RPMI8226 (cell line): ENCODE data around the gene SNAPC2.
"Not testable (repeated sequence)": the region's sequence is repeated elsewhere in the genome, so short reads cannot be mapped to it uniquely, and the experiment has no call there.

Experiments used
- DNase-seq: peaks from one replicate; pipeline ENCODE4 v3.0.0-alpha.2; 2015

Gene SNAPC2

DNA sequence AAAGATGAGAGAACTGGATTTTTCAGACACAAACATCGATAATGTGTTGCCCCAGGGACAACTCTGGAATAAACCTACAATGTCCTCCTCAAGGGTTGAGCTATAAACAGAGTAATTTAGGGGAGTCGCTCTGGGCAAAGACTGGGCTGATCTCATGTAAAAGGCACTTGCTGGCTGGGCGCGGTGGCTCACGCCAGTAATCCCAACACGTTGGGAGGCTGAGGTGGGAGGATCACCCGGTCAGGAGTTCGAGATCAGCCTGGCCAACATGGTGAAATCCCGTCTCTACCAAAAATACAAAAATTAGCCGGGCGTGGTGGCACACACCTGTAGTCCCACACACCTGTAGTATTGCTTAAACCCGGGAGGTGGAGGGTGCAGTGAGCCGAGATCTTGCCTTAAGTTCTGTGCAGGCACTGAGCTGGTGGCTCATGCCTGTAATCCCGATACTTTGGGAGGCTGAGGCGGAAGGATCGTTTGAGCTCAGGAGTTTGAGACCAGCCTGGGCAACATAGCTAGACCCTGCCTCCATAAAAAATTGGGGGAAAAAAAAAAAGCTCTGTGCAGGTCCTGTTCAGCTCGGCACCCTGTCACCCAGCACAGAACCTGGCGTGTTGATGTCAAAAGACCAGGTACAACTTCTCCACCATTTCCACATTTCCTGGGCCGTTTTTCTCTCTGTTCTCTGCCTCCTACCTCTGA, 21.9 kb downstream of the SNAPC2 start:
- no peak for DNase-seq

GRCh38 chr19:7942981-7943443, 22.9 kb downstream of the SNAPC2 start:
- DNase-seq = no peak

DNA sequence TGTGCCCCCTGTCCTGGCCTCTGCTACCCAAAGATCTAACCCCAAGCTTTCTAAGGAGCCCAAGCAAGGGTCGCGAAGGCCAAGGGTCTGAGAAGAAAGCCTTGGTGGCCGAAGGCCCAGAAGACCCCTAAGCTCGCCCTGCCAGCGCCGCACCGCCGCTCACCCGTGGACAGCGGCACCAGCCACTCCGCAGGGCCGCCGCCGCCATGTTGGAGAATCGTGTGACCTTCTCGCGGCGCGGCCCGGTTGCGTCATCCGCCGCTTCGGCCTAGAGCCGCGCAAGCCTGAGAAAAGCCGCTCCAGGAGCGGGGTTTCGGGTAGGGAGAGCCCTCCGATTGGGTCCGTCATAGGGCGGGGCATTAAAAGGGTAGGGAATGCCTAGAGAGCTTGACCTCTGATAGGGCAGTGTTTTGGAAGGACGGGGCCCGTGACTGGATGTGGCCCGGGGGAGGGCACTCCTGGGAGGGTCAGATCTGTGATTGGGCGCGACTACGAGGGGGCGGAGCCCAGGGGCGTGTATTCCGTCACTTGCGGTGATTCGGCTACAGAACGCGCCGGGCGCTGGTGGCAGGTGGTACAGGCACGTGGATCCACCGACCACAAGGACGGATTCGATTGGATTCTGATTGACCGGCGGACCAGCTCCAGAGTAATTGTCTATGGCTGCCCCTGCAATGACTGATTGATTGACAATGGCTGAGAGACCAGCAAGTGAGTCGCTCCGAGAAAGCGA, 23.5 kb downstream of the SNAPC2 start, which contains the start of gene TIMM44:
TIMM44 (minus strand) TSS at position 223 of the 733 bp plus-strand sequence; CDS start at position 208, 15 bp downstream.
- peak; percentile 99 for DNase-seq

GRCh38 chr19:7944177-7944761, 24.1 kb downstream of the SNAPC2 start:
- DNase-seq = peak; percentile 92

DNA sequence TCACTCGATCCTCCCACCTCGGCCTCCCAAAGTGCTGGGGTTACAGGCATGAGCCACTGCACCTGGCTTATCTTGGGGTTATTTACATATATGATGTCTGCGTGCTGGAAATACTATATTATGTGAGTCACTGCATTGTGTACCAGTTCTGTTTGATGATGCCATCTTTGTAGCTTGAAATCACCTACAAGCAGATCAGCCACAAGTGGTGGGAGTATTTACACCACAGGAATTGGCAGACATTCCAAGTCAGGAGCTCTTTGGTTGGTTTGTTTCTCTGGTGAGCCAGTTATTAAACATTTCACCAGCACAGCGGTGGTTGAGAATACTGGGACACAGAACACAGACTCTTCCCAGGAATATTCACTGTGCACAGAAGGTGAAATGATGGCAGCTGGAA, 27.8 kb downstream of the SNAPC2 start:
- no peak for DNase-seq

DNA sequence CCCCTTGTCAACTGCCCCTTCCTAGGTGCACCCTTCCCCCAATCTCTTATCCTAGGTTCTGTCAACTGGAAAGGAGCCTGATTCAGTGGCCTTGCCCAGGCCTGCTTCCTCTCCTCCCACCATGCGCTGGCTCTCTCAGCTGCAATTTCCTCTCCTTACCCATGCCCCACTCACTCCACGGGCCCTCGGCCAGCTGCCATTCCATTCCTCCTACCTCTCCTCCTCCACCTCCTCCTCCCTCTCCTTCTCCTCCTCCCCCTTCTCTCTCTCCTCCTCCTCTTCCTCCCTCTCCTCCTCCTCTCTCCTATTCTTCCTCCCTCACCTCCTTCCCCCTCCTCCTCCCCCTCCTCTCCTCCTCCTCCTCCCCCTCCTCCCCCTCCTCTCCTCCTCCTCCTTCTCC, 32.9 kb downstream of the SNAPC2 start:
- DNase-seq = no peak

DNA sequence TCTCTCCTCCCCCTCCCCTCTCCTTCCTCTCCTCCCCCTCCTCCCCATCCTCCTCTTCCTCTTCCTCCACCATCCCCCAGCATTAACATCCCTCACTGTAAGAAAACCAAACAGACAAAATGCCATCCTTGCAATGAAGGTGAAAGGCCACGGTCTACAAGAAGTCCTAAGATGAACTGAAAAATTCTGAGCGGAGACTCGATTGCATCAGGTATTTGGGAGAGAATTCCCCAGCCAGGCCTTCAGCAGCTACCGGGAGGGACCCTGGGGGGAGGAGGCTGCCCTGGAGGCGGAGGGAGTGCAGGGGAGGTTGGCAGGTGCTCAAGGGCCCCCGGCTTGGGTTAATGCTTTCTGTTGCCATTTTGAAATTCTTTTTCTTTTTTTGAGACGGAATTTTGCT, 33.4 kb downstream of the SNAPC2 start:
- no peak for DNase-seq

DNA sequence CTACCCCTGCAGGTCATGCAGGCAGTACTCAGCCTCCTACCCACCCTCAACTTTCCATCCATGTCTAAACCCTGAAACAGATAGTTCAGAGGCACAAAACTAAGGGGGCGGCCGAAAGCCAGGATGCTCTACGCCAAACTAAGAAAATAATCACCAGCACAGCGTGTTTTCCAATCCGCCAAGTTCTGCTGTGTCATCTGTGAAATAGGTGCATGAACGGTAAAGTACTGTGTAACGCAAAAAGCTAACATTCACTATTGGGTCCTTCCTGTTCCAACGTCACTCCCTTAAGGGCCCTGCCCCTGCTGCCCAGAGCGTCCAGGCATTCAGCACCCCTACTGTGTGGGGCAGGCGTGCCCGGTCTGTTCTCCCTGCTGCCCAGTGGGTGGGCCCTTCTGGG, 35.6 kb downstream of the SNAPC2 start:
- no peak for DNase-seq

DNA sequence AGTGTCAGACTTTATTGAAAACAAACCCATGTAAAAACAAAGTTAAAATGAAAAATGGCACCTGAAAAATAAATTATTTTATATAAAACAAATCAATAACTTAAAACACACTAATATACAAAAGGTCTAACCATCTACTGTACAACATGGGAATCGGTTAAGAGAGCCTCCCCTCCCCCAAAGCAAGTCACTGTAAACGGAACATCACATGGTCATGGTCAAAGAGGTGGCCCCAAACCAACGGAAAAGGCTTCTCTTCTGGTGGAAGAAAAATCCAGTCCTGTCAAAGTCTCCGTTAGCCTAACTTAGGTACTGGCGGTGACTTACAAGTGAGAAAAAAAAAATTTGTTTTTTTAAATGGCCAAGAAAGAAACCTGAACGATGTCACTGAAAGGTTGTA, 39.1 kb downstream of the SNAPC2 start:
- no peak for DNase-seq

DNA sequence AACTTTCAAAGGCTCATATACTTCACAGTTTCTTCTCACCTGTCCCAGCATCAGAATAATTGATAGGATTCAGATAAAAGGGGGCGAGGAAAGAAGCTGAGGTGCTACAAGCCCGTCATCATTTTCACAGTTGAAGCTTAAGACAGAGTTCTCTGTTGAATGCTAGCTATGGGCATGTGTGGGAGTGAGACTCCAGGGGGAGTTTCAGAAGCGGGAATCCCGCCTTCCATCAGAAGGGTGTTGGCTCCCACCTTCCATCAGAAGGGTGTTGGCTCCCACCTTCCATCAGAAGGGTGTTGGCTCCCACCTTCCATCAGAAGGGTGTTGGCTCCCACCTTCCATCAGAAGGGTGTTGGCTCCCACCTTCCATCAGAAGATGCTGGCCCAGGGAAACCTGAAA, 40.9 kb downstream of the SNAPC2 start:
- not testable (repeated sequence) for DNase-seq

GRCh38 chr19:7961920-7962626, 41.9 kb downstream of the SNAPC2 start:
- no peak for DNase-seq

GRCh38 chr19:7962644-7963268, 42.6 kb downstream of the SNAPC2 start:
- no peak for DNase-seq

- DNase-seq = no peak
Observed at GRCh38 chr19:7963566-7963965, 43.4 kb downstream of the SNAPC2 start.

DNA sequence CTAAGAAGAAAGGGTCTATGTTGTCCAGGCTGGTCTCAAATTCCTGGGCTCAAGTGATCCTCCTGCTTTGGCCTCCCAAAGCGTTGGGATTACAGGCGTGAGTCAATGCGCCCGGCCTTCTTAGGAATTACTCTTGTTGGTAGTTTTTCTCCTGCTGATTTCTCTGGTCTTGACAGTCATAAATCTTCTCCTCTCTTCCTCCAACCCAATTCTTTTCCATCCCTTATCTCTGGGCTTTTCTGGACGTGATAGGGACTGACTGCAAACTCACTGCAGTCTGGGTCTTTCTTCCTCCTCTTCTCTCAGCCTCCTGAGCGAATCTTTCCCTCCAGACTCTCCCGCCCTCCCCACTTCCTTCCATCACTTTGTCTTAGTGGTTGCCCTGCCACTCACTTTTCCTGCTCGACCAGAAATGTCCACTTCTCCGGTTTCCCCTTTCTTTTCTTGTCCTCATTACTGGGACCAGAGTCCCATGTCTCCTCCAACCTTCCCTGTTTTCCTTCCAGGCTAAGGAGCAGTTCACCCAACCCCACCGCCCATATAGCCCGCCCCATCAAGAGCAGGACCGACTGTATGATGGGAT, 45.2 kb downstream of the SNAPC2 start:
- no peak for DNase-seq

DNA sequence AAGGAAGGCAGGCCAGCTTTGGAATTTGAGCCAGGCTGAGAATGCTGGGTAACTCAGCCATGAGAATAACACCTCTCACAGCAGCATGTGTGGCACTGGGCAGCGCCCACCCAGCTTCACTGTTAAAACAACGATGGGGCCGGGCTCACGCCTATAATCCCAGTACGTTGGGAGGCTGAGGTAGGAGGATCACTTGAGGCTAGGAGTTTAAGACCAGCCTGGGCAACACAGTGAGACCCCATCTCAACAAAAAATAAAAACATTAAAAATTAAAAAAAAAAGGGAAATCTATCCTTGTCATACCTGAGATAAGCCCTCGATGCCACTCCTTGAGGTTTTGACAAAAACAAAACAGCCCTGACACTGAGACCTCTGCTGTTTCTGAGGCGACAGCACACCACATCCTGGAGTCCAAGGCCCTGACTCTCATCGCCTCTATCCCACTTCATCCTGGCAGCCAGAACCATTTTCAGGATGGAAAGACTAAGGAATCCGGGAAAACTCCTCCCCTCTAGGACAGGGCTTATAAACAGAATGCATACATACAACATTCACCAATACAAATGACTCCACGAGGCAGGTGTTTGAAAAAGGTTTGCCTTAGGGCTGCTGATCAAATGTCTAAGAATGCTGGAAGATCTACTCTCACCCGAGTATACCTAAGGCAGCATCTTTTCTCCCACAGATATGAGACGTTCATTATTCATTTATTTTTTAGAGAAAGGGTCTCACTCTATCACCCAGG, 46.0 kb downstream of the SNAPC2 start:
- no peak for DNase-seq

DNA sequence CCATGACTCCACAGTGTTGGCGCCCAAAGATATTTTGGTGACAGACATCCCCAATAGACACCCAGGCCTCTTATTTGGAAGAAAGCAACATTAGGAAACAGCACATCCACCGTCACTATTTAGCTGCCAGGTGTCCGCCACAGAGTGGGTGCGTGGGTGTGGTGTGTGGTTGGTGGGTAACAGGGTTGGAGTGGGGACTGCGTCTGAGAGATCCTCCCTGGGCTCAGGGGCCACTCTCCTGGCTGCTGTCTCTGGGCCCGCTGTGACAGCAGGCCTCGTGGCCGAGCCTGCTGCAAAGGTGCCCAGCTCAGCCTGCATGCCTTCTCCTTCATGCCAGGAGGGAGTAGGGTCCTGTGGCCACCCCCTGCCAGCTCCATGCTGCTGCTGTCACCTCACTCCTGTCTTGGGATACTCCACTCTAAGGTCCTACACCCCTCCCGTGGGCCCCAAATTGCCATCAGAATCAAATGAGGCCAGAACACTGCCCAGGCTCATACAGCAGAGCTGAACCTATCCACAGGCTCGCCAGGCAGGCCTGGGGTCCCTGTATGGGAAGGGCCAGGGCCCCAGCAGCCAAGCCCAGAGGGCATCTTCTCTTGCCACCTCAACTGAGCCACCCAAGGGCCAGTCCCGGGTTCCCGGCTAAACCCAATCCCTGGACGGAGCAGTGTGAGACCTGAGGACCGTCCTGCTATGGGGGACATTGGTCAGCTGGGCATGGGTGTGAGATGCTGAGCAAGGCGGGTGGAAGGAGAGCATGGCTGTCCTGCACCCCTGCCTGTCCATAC, 48.1 kb downstream of the SNAPC2 start:
- DNase-seq = no peak

GRCh38 chr19:7968796-7969554, 48.8 kb downstream of the SNAPC2 start:
- DNase-seq = no peak

- no peak for DNase-seq
Observed at GRCh38 chr19:7969555-7969939, 49.4 kb downstream of the SNAPC2 start.

- peak; percentile 32 for DNase-seq
Observed at GRCh38 chr19:7970716-7971448, 50.7 kb downstream of the SNAPC2 start.
